Activated CD4-positive, alpha-beta T cell treated with anti-CD3 and anti-CD28 coated beads, Interleukin-10, Interleukin-2, amounts not matched to agents 100 ng/mL and 50 ng/mL, durations not matched to agents 16 hours and 8 hours (primary cell): ENCODE results near the gene FAT1.

Source experiments
- DNase-seq: peaks from one replicate; pipeline ENCODE4 v3.0.0-alpha.2; 2020

The FAT1 gene

GRCh38 chr4:186749611-186750281 lies 26.1 kb upstream of the FAT1 start:
- no peak for DNase-seq

GRCh38 chr4:186746581-186746980 lies 22.9 kb upstream of the FAT1 start:
- DNase-seq = no peak

GRCh38 chr4:186743261-186743660 lies 19.6 kb upstream of the FAT1 start:
- no peak for DNase-seq

GRCh38 chr4:186740822-186741221 lies 17.2 kb upstream of the FAT1 start:
- DNase-seq = no peak

- DNase-seq = no peak
These were observed 16.3 kb upstream of the FAT1 start for GRCh38 chr4:186739802-186740434.

- no peak for DNase-seq
These were observed 15.7 kb upstream of the FAT1 start for GRCh38 chr4:186739317-186739716.

- DNase-seq = no peak
These were observed 14.8 kb upstream of the FAT1 start for GRCh38 chr4:186738421-186738820.

- no peak for DNase-seq
These were observed 13.8 kb upstream of the FAT1 start for GRCh38 chr4:186737427-186737826.

GRCh38 chr4:186736466-186736865 lies 12.8 kb upstream of the FAT1 start:
- no peak for DNase-seq

GRCh38 chr4:186734251-186734650 lies 10.6 kb upstream of the FAT1 start:
- no peak for DNase-seq

GRCh38 chr4:186733778-186734177 lies 10.1 kb upstream of the FAT1 start:
- DNase-seq = no peak

- no peak for DNase-seq
These were observed 7.0 kb upstream of the FAT1 start for GRCh38 chr4:186730621-186731020.

GRCh38 chr4:186729856-186730255 lies 6.2 kb upstream of the FAT1 start:
- DNase-seq = no peak

- no peak for DNase-seq
These were observed 5.1 kb upstream of the FAT1 start for GRCh38 chr4:186728631-186729271.

GRCh38 chr4:186727977-186728519 lies 4.4 kb upstream of the FAT1 start:
- no peak for DNase-seq

- DNase-seq = no peak
These were observed 3.7 kb upstream of the FAT1 start for GRCh38 chr4:186727169-186727976.

- DNase-seq = peak; percentile 8
These were observed 2.9 kb upstream of the FAT1 start for GRCh38 chr4:186726426-186727168.

- DNase-seq = peak; percentile 14
These were observed 2.1 kb upstream of the FAT1 start for GRCh38 chr4:186725469-186726425.

GRCh38 chr4:186724864-186725468 lies 1.3 kb upstream of the FAT1 start:
- DNase-seq = no peak

- DNase-seq = no peak
These were observed 605 bp upstream of the FAT1 start for GRCh38 chr4:186724058-186724863.
